Right ventricle myocardium inferior (tissue), 1 donor: ENCODE data around the gene CENATAC. TPM values are rescaled to one million over a fixed set of nuclear protein-coding genes. Genes with fewer than 3 reads are reported as not detected.
"Not testable (repeated sequence)": the region's sequence is repeated elsewhere in the genome, so short reads cannot be mapped to it uniquely, and the experiment has no call there.

Experiments
- ATAC-seq: fragments of 200-7000 bp; cut with Tn5 transposase; one replicate; pipeline ENCODE4 v1.9.1; 2020; ENCODE audit warnings: mild to moderate bottlenecking, moderate library complexity
- DNase-seq: peaks from one replicate; pipeline ENCODE4 v3.0.0; 2021; ENCODE audit errors: missing footprints
- intact Hi-C: fragments of 100-400 bp; cut with DNase I; formaldehyde crosslinking; loops from one replicate; pipeline ENCODE4 v1.11.0; 2022
- total RNA-seq: library from RNA; stranded (reverse); fragmentation: NEBNext Ultra II Directional; extraction: Animal tissue kit (Norgen Biotek cat#: 25700); gene quantifications from one replicate; pipeline ENCODE4 v1.2.1, GENCODE V29; 2021
- donor health status: DM: no; HTN: yes; CAD: no; lungs with severe emphysema.

Gene CENATAC
- total RNA-seq, 1 donor from 2014 or later, result 9.1 TPM

GRCh38 chr11:118984825-118985224 is 13.1 kb upstream of the CENATAC start:
- intact Hi-C loops, result no loop called here
- DNase-seq, result no peak
- peak; percentile 10 for ATAC-seq

- ATAC-seq, result no peak
- no peak for DNase-seq
- intact Hi-C loops, result no loop called here
These were observed 9.7 kb upstream of the CENATAC start for GRCh38 chr11:118988280-118988679.

GRCh38 chr11:118991486-118992038 is 6.4 kb upstream of the CENATAC start:
- intact Hi-C loops, ATAC-seq, DNase-seq: not testable (repeated sequence)

- ATAC-seq (peak; percentile 18), DNase-seq (no peak)
- intact Hi-C loops, result no loop called here
These were observed 862 bp upstream of the CENATAC start for GRCh38 chr11:118996926-118997626.

GRCh38 chr11:118998388-118998717 is 415 bp downstream of the CENATAC start:
- DNase-seq, result no peak
- ATAC-seq, result peak; percentile 5
- intact Hi-C loops, result no loop called here

- DNase-seq (no peak), ATAC-seq (no peak)
- intact Hi-C loops, result no loop called here
These were observed 884 bp downstream of the CENATAC start for GRCh38 chr11:118998822-118999221.

GRCh38 chr11:119000906-119001305 is 3.0 kb downstream of the CENATAC start:
- ATAC-seq (no peak), DNase-seq (no peak)
- intact Hi-C loops, result no loop called here

- DNase-seq (no peak), ATAC-seq (no peak)
- intact Hi-C loops, result no loop called here
These were observed 8.7 kb downstream of the CENATAC start for GRCh38 chr11:119006656-119007055.

GRCh38 chr11:119011476-119012053 is 13.6 kb downstream of the CENATAC start:
- intact Hi-C loops, result no loop called here
- peak; percentile 18 for ATAC-seq
- DNase-seq, result no peak

GRCh38 chr11:119012629-119013170 is 14.8 kb downstream of the CENATAC start:
- DNase-seq, result no peak
- ATAC-seq, result no peak
- intact Hi-C loops, result no loop called here

- intact Hi-C loops, result no loop called here
- DNase-seq (no peak), ATAC-seq (no peak)
These were observed 16.4 kb downstream of the CENATAC start for GRCh38 chr11:119014209-119014924.

- ATAC-seq, result no peak
- intact Hi-C loops, result no loop called here
- DNase-seq, result no peak
These were observed 17.2 kb downstream of the CENATAC start for GRCh38 chr11:119015054-119015611.

- ATAC-seq (no peak), DNase-seq (no peak)
- intact Hi-C loops, result no loop called here
These were observed 18.5 kb downstream of the CENATAC start for GRCh38 chr11:119016216-119017009.

GRCh38 chr11:119017377-119017776 is 19.4 kb downstream of the CENATAC start:
- ATAC-seq, intact Hi-C loops, DNase-seq: not testable (repeated sequence)

- intact Hi-C loops, result no loop called here
- ATAC-seq, result peak; percentile 96
- peak; percentile 96 for DNase-seq
These were observed 20.4 kb downstream of the CENATAC start, which contains the start of the genes RPS25 and TRAPPC4 for GRCh38 chr11:119018074-119018938. TSS of gene RPS25 (minus strand) at chr11:119018343. CDS start at chr11:119018284, 59 bp downstream. TSS of gene TRAPPC4 (plus strand) at chr11:119018766. CDS start at chr11:119018796, 30 bp downstream.

GRCh38 chr11:119019996-119020395 is 22.1 kb downstream of the CENATAC start:
- no peak for ATAC-seq
- intact Hi-C loops, result no loop called here
- no peak for DNase-seq

- no peak for ATAC-seq
- DNase-seq, result no peak
- intact Hi-C loops, result no loop called here
These were observed 23.7 kb downstream of the CENATAC start for GRCh38 chr11:119021631-119022030.
